GM12801 (cell line): ENCODE data around the gene TMEM88.

Experiments used
- CTCF ChIP-seq: IDR thresholded peaks from one replicate; pipeline ENCODE4 v1.5.1; 2011; ENCODE audit warnings: control low read depth; ENCODE audit not compliant: insufficient read length; ENCODE audit errors: extremely low read depth

TMEM88 gene

GRCh38 chr17:7839876-7840261, 15.0 kb upstream of the TMEM88 start:
- TF ChIP-seq CTCF: no peak

GRCh38 chr17:7840441-7840840, 14.4 kb upstream of the TMEM88 start:
- TF ChIP-seq CTCF: no peak

GRCh38 chr17:7840875-7841274, 14.0 kb upstream of the TMEM88 start:
- TF ChIP-seq CTCF: no peak

GRCh38 chr17:7841396-7841914, 13.4 kb upstream of the TMEM88 start:
- no peak for TF ChIP-seq CTCF

- TF ChIP-seq CTCF: no peak
Measured at GRCh38 chr17:7841915-7842379, 12.9 kb upstream of the TMEM88 start.

- TF ChIP-seq CTCF: no peak
Measured at GRCh38 chr17:7842380-7843256, 12.2 kb upstream of the TMEM88 start.

- TF ChIP-seq CTCF: no peak
Measured at GRCh38 chr17:7843257-7843535, 11.7 kb upstream of the TMEM88 start.
